Naive B cell (primary cell): ENCODE measurements around the gene CSH2. TPM values are rescaled to one million over a fixed set of nuclear protein-coding genes. Genes with fewer than 3 reads are reported as not detected.

Source experiments
- ATAC-seq, 2 donors: fragments of 150-1000 bp; cut with Tn5 transposase; 2 replicates each; pipeline ENCODE4 v1.10.0; 2021; ENCODE audit warnings: low read depth in 2 of 2, mild to moderate bottlenecking in 2 of 2, moderate library complexity in 2 of 2
- DNase-seq: peaks from one replicate; pipeline ENCODE4 v3.0.0; 2022
- H3K27ac Mint-ChIP-seq, 6 donors: one replicate each; pipeline ENCODE4 v1.8.0; 2020 to 2022; ENCODE audit warnings: mild to moderate bottlenecking in 6 of 6, mixed read lengths in 6 of 6, moderate library complexity in 5 of 6, inconsistent platforms in 2 of 6
- H3K27me3 Mint-ChIP-seq, 3 donors: one replicate each; pipeline ENCODE4 v1.8.0; 2021 to 2022; ENCODE audit warnings: mixed read lengths in 3 of 3, mild to moderate bottlenecking in 1 of 3
- H3K36me3 Mint-ChIP-seq, 2 donors: one replicate each; pipeline ENCODE4 v1.8.0; 2020 to 2022; ENCODE audit warnings: mixed read lengths in 2 of 2, inconsistent platforms in 1 of 2, mild to moderate bottlenecking in 1 of 2
- H3K4me1 Mint-ChIP-seq, 3 donors: one replicate each; pipeline ENCODE4 v1.8.0; 2020 to 2022; ENCODE audit warnings: mixed read lengths in 3 of 3, inconsistent platforms in 1 of 3, mild to moderate bottlenecking in 1 of 3, moderate library complexity in 1 of 3
- H3K4me3 Mint-ChIP-seq, 8 donors: one replicate each; pipeline ENCODE4 v1.8.0; 2020 to 2022; ENCODE audit warnings: mild to moderate bottlenecking in 8 of 8, mixed read lengths in 8 of 8, moderate library complexity in 8 of 8, inconsistent platforms in 2 of 8
- H3K9me3 Mint-ChIP-seq, 7 donors: one replicate each; pipeline ENCODE4 v1.8.0; 2020 to 2022; ENCODE audit warnings: mixed read lengths in 7 of 7, mild to moderate bottlenecking in 5 of 7, inconsistent platforms in 2 of 7, moderate library complexity in 1 of 7
- polyA plus RNA-seq, 6 donors: library from polyadenylated mRNA; unstranded; fragments of 300-500 nt; fragmentation: Illumina TruSeq; gene quantifications; one replicate each; pipeline ENCODE4 v1.2.3, GENCODE V29; 2021; ENCODE audit warnings: low read depth in 6 of 6

Gene CSH2
- polyA plus RNA-seq, 6 donors from 2014 or later: not detected

DNA sequence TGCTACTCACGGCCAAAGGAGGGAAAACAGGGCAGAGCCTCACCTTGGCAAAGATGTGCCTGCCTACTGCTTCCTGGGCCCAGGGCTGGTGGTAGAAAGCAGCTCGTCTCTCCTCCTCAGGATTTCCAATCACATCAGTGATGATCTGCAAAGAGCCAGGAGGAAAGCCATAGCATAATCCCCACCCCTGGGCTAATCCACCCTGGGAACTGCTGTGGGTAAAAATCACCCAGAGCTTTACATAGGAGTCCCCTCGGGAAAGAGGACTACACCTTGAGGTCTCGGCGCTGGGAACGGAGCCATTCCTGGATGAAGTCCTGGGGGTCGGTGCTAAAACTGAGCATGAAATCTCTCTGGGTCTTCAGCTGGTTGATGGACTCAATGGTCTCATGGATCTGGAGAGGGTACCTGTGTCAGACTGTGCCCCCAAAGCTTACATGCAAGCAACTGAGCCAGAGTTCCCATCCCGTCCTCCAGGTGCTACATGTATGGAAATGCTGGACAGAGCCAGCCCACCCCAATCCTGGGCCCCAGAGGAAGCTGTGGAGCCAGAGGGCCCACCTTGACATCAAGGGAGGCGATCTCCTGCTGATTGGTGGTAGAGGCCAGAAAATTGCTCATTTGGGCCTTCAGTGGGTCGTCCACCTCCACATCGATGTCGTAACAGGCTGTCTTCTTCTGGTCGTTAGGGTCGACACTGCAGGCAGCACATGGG, 40.3 kb downstream of the CSH2 start:
- Mint-ChIP-seq H3K27me3 (no peaks in the 10 kb centered on the region), H3K4me1 (peaks cover 38 to 69% (median 62%) of the 10 kb centered on the region in 3 donors), H3K27ac (peak overlapping the region in 2 of 6 donors; percentile 49 to 59)

GRCh38 chr17:63832455-63832854, 41.0 kb downstream of the CSH2 start:
- H3K4me3 Mint-ChIP-seq: peak overlapping the region in 1 of 8 donors; percentile 66
- no peak for DNase-seq
- no peaks in the 10 kb centered on the region for H3K9me3 Mint-ChIP-seq

More for the DNA sequence above, 40.3 kb downstream of the CSH2 start:
- ATAC-seq: no peak
- Mint-ChIP-seq H3K9me3 (no peaks in the 10 kb centered on the region), H3K4me3 (peak overlapping the region in 1 of 8 donors; percentile 52), H3K36me3 (peaks cover 0 to 8% of the 10 kb centered on the region in 2 donors)
- no peak for DNase-seq

GRCh38 chr17:63832014-63832413, 41.5 kb downstream of the CSH2 start:
- Mint-ChIP-seq H3K9me3 (no peaks in the 10 kb centered on the region), H3K4me1 (peaks cover 37 to 72% (median 68%) of the 10 kb centered on the region in 3 donors), H3K4me3 (peak overlapping the region in 1 of 8 donors; percentile 66), H3K27ac (peak overlapping the region in 2 of 6 donors; percentile 54 to 81), H3K27me3 (no peaks in the 10 kb centered on the region), H3K36me3 (peaks cover 0 to 13% of the 10 kb centered on the region in 2 donors)
- no peak for DNase-seq
- ATAC-seq: no peak

More at GRCh38 chr17:63832455-63832854, 41.0 kb downstream of the CSH2 start:
- Mint-ChIP-seq H3K27ac (peak overlapping the region in 1 of 6 donors; percentile 81), H3K4me1 (peaks cover 39 to 71% (median 66%) of the 10 kb centered on the region in 3 donors), H3K27me3 (no peaks in the 10 kb centered on the region), H3K36me3 (peaks cover 0 to 9% of the 10 kb centered on the region in 2 donors)
- ATAC-seq: no peak

GRCh38 chr17:63831505-63831904, 42.0 kb downstream of the CSH2 start:
- H3K36me3 Mint-ChIP-seq: peaks cover 0 to 18% of the 10 kb centered on the region in 2 donors
- no peak for ATAC-seq
- H3K4me3 Mint-ChIP-seq: peak overlapping the region in 1 of 8 donors; percentile 66
- H3K9me3 Mint-ChIP-seq: no peaks in the 10 kb centered on the region
- peak overlapping the region in 4 of 6 donors; percentile 3 to 81 (median 30) for H3K27ac Mint-ChIP-seq
- DNase-seq: no peak
- H3K27me3 Mint-ChIP-seq: no peaks in the 10 kb centered on the region
- peaks cover 41 to 72% (median 72%) of the 10 kb centered on the region in 3 donors for H3K4me1 Mint-ChIP-seq

- Mint-ChIP-seq H3K4me1 (peaks cover 46 to 77% (median 75%) of the 10 kb centered on the region in 3 donors), H3K9me3 (no peaks in the 10 kb centered on the region), H3K4me3 (peak overlapping the region in 1 of 8 donors; percentile 2)
These were observed 42.5 kb downstream of the CSH2 start for GRCh38 chr17:63830904-63831491.

DNA sequence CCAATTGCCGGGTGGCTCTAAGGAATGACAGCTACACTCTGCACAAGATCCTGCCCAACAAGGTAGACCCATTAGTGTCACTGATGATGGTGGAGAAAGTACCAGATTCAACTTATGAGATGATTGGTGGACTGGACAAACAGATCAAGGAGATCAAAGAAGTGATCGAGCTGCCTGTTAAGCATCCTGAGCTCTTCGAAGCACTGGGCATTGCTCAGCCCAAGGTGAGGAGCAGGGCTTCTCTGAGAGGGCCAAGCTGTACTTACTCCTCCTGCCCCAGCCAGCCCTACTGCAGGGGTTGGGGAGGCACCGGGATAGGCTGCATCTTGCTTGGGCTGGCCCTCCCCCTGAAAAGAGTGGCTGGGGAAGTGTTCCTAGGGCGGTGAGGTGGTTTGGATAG, 43.2 kb downstream of the CSH2 start:
- H3K27ac Mint-ChIP-seq: peak overlapping the region in 3 of 6 donors; percentile 5 to 76 (median 57)
- ATAC-seq: no peak
- H3K4me3 Mint-ChIP-seq: peak overlapping the region in 3 of 8 donors; percentile 9 to 97 (median 59)
- DNase-seq: no peak
- H3K9me3 Mint-ChIP-seq: no peaks in the 10 kb centered on the region
- H3K4me1 Mint-ChIP-seq: peaks cover 51 to 74% (median 72%) of the 10 kb centered on the region in 3 donors
- peaks cover 0 to 19% of the 10 kb centered on the region in 2 donors for H3K36me3 Mint-ChIP-seq
- no peaks in the 10 kb centered on the region for H3K27me3 Mint-ChIP-seq

More at GRCh38 chr17:63830904-63831491, 42.5 kb downstream of the CSH2 start:
- no peaks in the 10 kb centered on the region for H3K27me3 Mint-ChIP-seq
- DNase-seq (no peak), ATAC-seq (no peak)
- peaks cover 0 to 19% of the 10 kb centered on the region in 2 donors for H3K36me3 Mint-ChIP-seq
- peak overlapping the region in 4 of 6 donors; percentile 5 to 88 (median 66) for H3K27ac Mint-ChIP-seq

DNA sequence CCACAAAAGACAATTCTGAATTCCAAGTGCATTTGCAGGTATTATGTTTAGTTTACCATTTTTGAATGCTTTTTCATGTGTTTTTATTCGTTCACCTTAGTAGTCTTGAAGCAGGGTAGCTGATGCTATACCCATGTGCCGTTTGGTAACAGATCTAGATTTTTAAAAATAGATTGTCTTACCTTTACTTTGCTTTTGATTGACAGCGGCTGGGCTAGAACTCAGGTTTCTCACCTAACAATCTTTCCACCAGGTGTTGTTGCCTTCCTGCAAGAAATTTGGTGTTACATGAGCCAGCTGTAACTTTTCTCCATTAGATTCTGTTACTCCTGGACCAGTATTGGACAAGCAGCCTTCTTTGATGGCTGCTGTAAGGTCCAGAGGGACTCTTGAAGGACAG, 44.5 kb downstream of the CSH2 start:
- H3K4me1 Mint-ChIP-seq: peaks cover 54 to 72% (median 68%) of the 10 kb centered on the region in 3 donors
- no peaks in the 10 kb centered on the region for H3K27me3 Mint-ChIP-seq
- H3K36me3 Mint-ChIP-seq: peaks cover 6 to 24% of the 10 kb centered on the region in 2 donors
- no peaks in the 10 kb centered on the region for H3K9me3 Mint-ChIP-seq
- peak overlapping the region in 4 of 8 donors; percentile 95 to 99 (median 96) for H3K4me3 Mint-ChIP-seq
- H3K27ac Mint-ChIP-seq: peak overlapping the region in 2 of 6 donors; percentile 5 to 69
- ATAC-seq (no peak), DNase-seq (no peak)

DNA sequence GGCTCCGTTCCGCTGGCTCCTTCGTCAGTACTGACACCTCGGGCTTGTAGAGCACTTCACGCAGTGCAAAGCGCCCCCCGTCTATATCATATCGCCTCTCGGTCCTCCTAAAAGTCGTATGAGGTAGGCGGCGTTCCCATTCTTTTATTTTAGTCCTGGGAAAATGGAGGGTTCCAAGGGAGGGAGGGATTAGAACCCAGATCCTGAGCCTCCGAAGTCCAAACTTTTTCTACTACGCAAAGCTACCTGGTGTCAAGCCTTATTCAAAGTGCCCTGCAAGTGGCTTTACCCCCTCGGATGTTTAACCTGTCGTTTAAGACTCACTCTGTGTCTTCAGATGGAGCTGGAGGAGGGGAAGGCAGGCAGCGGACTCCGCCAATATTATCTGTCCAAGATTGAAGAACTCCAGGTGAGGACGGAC, 45.7 kb downstream of the CSH2 start:
- H3K27me3 Mint-ChIP-seq: no peaks in the 10 kb centered on the region
- ATAC-seq (no peak), DNase-seq (no peak)
- H3K9me3 Mint-ChIP-seq: no peaks in the 10 kb centered on the region
- H3K27ac Mint-ChIP-seq: peak overlapping the region; percentile 97 to 100 (median 99)
- H3K4me3 Mint-ChIP-seq: peak overlapping the region; percentile 95 to 99 (median 96)
- H3K36me3 Mint-ChIP-seq: peaks cover 6 to 27% of the 10 kb centered on the region in 2 donors
- H3K4me1 Mint-ChIP-seq: peaks cover 59 to 82% (median 71%) of the 10 kb centered on the region in 3 donors

- Mint-ChIP-seq H3K27me3 (no peaks in the 10 kb centered on the region), H3K4me1 (peaks cover 63 to 88% (median 72%) of the 10 kb centered on the region in 3 donors), H3K4me3 (peak within 1 kb of the TSS; percentile 95 to 99 (median 96)), H3K36me3 (peaks cover 6 to 27% of the 10 kb centered on the region in 2 donors), H3K27ac (peak within 1 kb of the TSS; percentile 97 to 100 (median 99)), H3K9me3 (no peaks in the 10 kb centered on the region)
- peak; percentile 94 for ATAC-seq
- DNase-seq: peak; percentile 95
These were observed 46.3 kb downstream of the CSH2 start, which contains the start of the genes FTSJ3 and PSMC5 for GRCh38 chr17:63827002-63827800. TSS of gene FTSJ3 (minus strand) at chr17:63827663. CDS start at chr17:63826902, 761 bp downstream. TSS of gene PSMC5 (plus strand) at chr17:63827431. CDS start at chr17:63827491, 60 bp downstream.

DNA sequence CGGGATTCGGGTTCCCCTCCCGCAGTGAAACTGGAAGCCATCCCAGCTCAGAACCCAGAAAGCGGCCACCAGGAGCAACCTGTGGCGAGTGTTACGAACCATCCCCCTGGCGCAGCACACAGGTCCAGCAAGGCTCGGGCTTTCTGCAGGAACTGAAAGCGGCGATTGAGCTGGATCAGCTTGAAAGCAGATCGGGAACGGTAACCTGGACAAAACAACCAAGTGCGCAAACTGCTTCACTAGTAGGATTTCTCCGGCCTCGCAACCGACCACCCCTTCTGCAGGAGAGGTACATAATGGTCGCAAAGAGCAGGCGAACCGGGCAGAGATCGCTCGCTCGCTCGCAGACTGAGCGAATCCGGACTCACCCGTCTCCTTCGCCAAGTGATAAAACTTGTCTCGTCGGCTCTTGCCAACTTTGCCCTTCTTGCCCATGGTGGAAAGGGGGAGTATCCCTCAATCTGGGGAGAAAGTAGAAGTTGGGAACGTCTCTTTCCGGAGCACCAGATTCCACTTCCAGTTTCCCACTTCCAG, 46.9 kb downstream of the CSH2 start:
- DNase-seq (peak; percentile 19), ATAC-seq (no peak)
- Mint-ChIP-seq H3K27ac (peak overlapping the region; percentile 97 to 100 (median 99)), H3K4me3 (peak overlapping the region; percentile 95 to 99 (median 96)), H3K27me3 (no peaks in the 10 kb centered on the region), H3K36me3 (peaks cover 10 to 33% of the 10 kb centered on the region in 2 donors), H3K9me3 (no peaks in the 10 kb centered on the region), H3K4me1 (peaks cover 68 to 91% (median 72%) of the 10 kb centered on the region in 3 donors)

- Mint-ChIP-seq H3K4me1 (peaks cover 65 to 78% (median 66%) of the 10 kb centered on the region in 3 donors), H3K9me3 (no peaks in the 10 kb centered on the region), H3K27ac (peak overlapping the region; percentile 77 to 91 (median 84)), H3K36me3 (peaks cover 12 to 50% of the 10 kb centered on the region in 2 donors), H3K27me3 (no peaks in the 10 kb centered on the region), H3K4me3 (peak overlapping the region in 4 of 8 donors; percentile 49 to 97 (median 78))
- DNase-seq (no peak), ATAC-seq (no peak)
These were observed 49.1 kb downstream of the CSH2 start for GRCh38 chr17:63824362-63824761.

DNA sequence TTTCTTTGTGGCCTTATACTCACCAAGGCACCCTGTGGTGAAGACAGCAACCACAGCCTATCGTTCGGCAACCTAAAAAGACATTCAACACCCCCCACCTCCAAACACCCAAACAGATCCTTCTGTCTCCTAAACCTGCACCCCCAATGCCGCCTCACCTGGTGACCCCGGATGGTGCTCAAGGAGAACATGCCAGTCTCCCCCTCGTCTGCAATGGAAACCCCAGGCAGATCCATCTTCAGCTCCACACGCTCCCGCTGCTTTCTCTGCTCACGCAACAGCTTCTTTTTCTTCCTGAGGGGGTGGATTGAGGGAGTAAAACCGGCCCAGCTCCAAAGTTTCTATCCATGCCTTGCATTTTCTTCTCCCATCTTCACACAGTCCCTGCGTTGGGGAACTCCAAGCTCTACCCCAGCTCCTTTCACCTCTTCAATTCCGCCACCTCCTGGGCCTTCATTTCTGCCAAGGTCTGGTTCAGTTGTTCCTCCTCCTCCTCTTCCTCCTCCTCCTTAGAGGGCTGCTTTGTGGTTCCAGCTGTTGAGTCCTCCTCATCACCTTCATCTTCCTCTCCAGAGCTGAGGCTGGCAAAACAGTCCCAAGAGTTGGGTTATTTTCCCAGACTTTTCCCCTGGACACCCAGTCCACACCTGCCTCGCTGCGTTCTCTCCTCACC, 49.7 kb downstream of the CSH2 start:
- ATAC-seq: no peak

More for the DNA sequence above, 49.7 kb downstream of the CSH2 start:
- no peak for DNase-seq
- no peaks in the 10 kb centered on the region for H3K9me3 Mint-ChIP-seq
- H3K27me3 Mint-ChIP-seq: no peaks in the 10 kb centered on the region
- peaks cover 61 to 76% (median 66%) of the 10 kb centered on the region in 3 donors for H3K4me1 Mint-ChIP-seq
- H3K4me3 Mint-ChIP-seq: peak overlapping the region in 3 of 8 donors; percentile 52 to 97 (median 87)
- peaks cover 16 to 50% of the 10 kb centered on the region in 2 donors for H3K36me3 Mint-ChIP-seq
- peak overlapping the region; percentile 77 to 91 (median 84) for H3K27ac Mint-ChIP-seq
